ENCODE measurements around the gene PUM2. TPM values are rescaled to one million over a fixed set of nuclear protein-coding genes. Genes with fewer than 3 reads are reported as not detected.

PUM2 gene
- total and polyA plus RNA-seq, 2 of the 13 experiments (the other 11 are each of a cell fraction or from before 2014, with no cell fraction given), result 69.6 to 69.8 TPM

DNA sequence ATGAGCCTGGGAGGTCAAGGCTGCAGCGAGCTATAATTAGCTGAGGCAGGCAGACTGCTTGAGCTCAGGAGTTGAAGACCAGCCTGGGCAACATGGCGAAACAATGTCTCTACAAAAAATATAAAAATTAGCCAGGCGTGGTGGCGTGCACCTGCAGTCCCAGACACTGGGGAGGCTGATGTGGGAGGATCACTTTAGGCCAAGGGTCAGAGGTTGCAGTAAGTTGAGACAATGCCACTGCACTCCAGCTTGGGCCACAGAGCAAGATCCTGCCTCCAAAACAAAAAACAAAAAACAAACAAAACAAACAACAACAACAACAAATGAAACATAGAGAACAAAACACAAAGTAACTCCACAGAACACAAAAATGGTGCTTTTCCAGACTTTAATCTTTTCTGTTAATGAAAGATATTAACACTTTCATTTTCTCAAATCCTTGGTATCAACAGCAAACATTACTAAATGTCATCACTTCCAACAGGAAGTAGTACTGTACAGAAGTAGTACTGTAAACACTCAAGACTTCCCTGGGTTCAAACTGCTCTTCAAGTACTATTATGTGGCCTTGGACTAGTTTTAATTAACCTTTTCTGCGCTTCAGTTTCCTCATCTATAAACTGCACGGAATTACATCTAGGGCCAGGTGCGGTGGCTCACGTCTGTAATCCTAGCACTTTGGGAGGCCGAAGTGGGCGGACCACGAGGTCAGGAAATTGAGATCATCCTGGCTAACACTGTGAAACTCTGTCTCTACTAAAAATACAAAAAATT lies 27.9 kb downstream of the PUM2 start:
- ATAC-seq, result no peak
- Histone ChIP-seq H3K9me3 (ENCODE audit: low read length) (no peaks in the 10 kb centered on the region), H3K4me1 (ENCODE audit: insufficient read depth, low read length) (peaks cover 19% of the 10 kb centered on the region), H3K27me3 (ENCODE audit: control insufficient read depth in 1 of 2, insufficient read depth in 2 of 2, low read length in 2 of 2) (no peaks in the 10 kb centered on the region), H3K36me3 (replicated peaks in 1 of 2; ENCODE audit: control insufficient read depth in 1 of 2, insufficient read depth in 2 of 2, low read length in 2 of 2) (peaks cover 25 to 76% of the 10 kb centered on the region in 2 experiments), H3K4me3 (replicated peaks in 1 of 3; ENCODE audit: insufficient read depth in 1 of 3, low read depth in 2 of 3, low read length in 3 of 3) (no peak overlapping the region), H4K20me1 (ENCODE audit: insufficient read depth, low read length) (peaks cover 47% of the 10 kb centered on the region), H3K4me2 (ENCODE audit: low read depth, low read length) (no peak overlapping the region), H2AFZ (ENCODE audit: low read length) (no peak overlapping the region), H3K9ac (ENCODE audit: insufficient read depth, low read depth, low read length) (no peak overlapping the region), H3K79me2 (ENCODE audit: insufficient read depth, low read length) (peaks cover 92% of the 10 kb centered on the region), H3K27ac (ENCODE audit: extremely low read length, insufficient read depth, low read length) (no peak overlapping the region)
- no peak for FAIRE-seq
- no peak for TF ChIP-seq SMARCE1 (IDR thresholded peaks at IDR 0.05; ENCODE audit: borderline replicate concordance)
- peak; percentile 65 for TF ChIP-seq ZNF460 (CRISPR knock-in tag; IDR thresholded peaks at IDR 0.05; ENCODE audit: borderline replicate concordance)
- TF ChIP-seq, protein P1, sequence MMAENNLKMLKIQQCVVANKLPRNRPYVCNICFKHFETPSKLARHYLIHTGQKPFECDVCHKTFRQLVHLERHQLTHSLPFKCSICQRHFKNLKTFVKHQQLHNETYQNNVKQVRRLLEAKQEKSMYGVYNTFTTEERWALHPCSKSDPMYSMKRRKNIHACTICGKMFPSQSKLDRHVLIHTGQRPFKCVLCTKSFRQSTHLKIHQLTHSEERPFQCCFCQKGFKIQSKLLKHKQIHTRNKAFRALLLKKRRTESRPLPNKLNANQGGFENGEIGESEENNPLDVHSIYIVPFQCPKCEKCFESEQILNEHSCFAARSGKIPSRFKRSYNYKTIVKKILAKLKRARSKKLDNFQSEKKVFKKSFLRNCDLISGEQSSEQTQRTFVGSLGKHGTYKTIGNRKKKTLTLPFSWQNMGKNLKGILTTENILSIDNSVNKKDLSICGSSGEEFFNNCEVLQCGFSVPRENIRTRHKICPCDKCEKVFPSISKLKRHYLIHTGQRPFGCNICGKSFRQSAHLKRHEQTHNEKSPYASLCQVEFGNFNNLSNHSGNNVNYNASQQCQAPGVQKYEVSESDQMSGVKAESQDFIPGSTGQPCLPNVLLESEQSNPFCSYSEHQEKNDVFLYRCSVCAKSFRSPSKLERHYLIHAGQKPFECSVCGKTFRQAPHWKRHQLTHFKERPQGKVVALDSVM (CRISPR knock-in tag; IDR thresholded peaks at IDR 0.05), result 0 out of 2 replicates have a peak, but pooled peaks have one; percentile 10
- 98% methylated on average over 11 of the region's 11 CpGs for WGBS (ENCODE audit: low lambda C conversion rate)
- intact Hi-C loops (cut with micrococcal nuclease; ENCODE audit: unreplicated experiment) (no loop called here), in situ Hi-C loops (cut with HindIII; ENCODE audit: extremely low pct_ligation_motif_present, low pct_unique_long_range_greater_than_20kb) (no loop called here)
- ChIA-PET CTCF (ENCODE audit: low intra/inter-chr PET ratio, low total read pairs) (no interaction called here), POLR2A (no interaction called here)
- DNase-seq (ENCODE audit: low spot score), result no peak
- no TSS peak for BruUV-seq (replicated peaks)

DNA sequence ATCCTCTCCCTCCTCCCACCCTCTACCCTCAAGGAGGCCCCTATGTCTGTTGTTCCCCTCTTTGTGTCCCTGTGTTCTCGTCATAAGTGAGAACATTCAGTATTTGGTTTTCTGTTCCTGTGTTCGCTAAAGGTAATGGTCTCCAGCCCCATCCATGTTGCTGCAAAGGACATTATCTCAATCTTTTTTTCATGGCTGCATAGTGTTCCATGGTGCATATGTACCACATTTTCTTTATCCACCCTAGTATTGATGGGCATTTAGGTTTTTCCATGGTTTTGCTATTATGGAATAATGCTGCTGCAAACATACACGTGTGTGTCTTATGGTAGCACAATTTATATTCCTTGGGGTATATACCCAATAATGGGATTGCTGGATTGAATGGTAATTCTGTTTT lies 33.0 kb downstream of the PUM2 start:
- DNase-seq (ENCODE audit: low spot score), result no peak
- Histone ChIP-seq H3K36me3 (replicated peaks in 1 of 2; ENCODE audit: control insufficient read depth in 1 of 2, insufficient read depth in 2 of 2, low read length in 2 of 2) (peaks cover 38 to 78% of the 10 kb centered on the region in 2 experiments), H4K20me1 (ENCODE audit: insufficient read depth, low read length) (peaks cover 24% of the 10 kb centered on the region), H2AFZ (ENCODE audit: low read length) (no peak overlapping the region), H3K27me3 (ENCODE audit: control insufficient read depth in 1 of 2, insufficient read depth in 2 of 2, low read length in 2 of 2) (no peaks in the 10 kb centered on the region), H3K4me2 (ENCODE audit: low read depth, low read length) (no peak overlapping the region), H3K4me1 (ENCODE audit: insufficient read depth, low read length) (no peaks in the 10 kb centered on the region), H3K4me3 (replicated peaks in 1 of 3; ENCODE audit: insufficient read depth in 1 of 3, low read depth in 2 of 3, low read length in 3 of 3) (no peak overlapping the region), H3K9ac (ENCODE audit: insufficient read depth, low read depth, low read length) (no peak overlapping the region), H3K9me3 (ENCODE audit: low read length) (no peaks in the 10 kb centered on the region), H3K79me2 (ENCODE audit: insufficient read depth, low read length) (peaks cover 79% of the 10 kb centered on the region), H3K27ac (ENCODE audit: extremely low read length, insufficient read depth, low read length) (no peak overlapping the region)
- POLR2A ChIA-PET, result no interaction called here
- WGBS (ENCODE audit: low lambda C conversion rate), result 97% methylated on average over 3 of the region's 3 CpGs
- intact Hi-C loops (cut with micrococcal nuclease; ENCODE audit: unreplicated experiment) (no loop called here), in situ Hi-C loops (cut with HindIII; ENCODE audit: extremely low pct_ligation_motif_present, low pct_unique_long_range_greater_than_20kb) (no loop called here)
- CTCF ChIA-PET (ENCODE audit: low intra/inter-chr PET ratio, low total read pairs), result no interaction called here
- ATAC-seq, result no peak
- BruUV-seq (replicated peaks), result no TSS peak
- no peak for FAIRE-seq
- TF ChIP-seq, protein P2, sequence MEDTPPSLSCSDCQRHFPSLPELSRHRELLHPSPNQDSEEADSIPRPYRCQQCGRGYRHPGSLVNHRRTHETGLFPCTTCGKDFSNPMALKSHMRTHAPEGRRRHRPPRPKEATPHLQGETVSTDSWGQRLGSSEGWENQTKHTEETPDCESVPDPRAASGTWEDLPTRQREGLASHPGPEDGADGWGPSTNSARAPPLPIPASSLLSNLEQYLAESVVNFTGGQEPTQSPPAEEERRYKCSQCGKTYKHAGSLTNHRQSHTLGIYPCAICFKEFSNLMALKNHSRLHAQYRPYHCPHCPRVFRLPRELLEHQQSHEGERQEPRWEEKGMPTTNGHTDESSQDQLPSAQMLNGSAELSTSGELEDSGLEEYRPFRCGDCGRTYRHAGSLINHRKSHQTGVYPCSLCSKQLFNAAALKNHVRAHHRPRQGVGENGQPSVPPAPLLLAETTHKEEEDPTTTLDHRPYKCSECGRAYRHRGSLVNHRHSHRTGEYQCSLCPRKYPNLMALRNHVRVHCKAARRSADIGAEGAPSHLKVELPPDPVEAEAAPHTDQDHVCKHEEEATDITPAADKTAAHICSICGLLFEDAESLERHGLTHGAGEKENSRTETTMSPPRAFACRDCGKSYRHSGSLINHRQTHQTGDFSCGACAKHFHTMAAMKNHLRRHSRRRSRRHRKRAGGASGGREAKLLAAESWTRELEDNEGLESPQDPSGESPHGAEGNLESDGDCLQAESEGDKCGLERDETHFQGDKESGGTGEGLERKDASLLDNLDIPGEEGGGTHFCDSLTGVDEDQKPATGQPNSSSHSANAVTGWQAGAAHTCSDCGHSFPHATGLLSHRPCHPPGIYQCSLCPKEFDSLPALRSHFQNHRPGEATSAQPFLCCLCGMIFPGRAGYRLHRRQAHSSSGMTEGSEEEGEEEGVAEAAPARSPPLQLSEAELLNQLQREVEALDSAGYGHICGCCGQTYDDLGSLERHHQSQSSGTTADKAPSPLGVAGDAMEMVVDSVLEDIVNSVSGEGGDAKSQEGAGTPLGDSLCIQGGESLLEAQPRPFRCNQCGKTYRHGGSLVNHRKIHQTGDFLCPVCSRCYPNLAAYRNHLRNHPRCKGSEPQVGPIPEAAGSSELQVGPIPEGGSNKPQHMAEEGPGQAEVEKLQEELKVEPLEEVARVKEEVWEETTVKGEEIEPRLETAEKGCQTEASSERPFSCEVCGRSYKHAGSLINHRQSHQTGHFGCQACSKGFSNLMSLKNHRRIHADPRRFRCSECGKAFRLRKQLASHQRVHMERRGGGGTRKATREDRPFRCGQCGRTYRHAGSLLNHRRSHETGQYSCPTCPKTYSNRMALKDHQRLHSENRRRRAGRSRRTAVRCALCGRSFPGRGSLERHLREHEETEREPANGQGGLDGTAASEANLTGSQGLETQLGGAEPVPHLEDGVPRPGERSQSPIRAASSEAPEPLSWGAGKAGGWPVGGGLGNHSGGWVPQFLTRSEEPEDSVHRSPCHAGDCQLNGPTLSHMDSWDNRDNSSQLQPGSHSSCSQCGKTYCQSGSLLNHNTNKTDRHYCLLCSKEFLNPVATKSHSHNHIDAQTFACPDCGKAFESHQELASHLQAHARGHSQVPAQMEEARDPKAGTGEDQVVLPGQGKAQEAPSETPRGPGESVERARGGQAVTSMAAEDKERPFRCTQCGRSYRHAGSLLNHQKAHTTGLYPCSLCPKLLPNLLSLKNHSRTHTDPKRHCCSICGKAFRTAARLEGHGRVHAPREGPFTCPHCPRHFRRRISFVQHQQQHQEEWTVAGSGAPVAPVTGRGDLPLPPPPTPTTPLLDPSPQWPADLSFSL (CRISPR knock-in tag; IDR thresholded peaks at IDR 0.05), result no peak
- TF ChIP-seq SALL2 (CRISPR knock-in tag; IDR thresholded peaks at IDR 0.05), result no peak
- TF ChIP-seq RELA (CRISPR knock-in tag; IDR thresholded peaks at IDR 0.05), result no peak
- TF ChIP-seq CREM (IDR thresholded peaks at IDR 0.05), result no peak
- TF ChIP-seq CREM (CRISPR knock-in tag; IDR thresholded peaks at IDR 0.05), result no peak
- TF ChIP-seq MIER2 (CRISPR knock-in tag; IDR thresholded peaks at IDR 0.05), result no peak
- TF ChIP-seq ARID2 (CRISPR knock-in tag; IDR thresholded peaks at IDR 0.05; ENCODE audit: borderline replicate concordance), result no peak
